Breast epithelium (tissue), 4 donors: ENCODE data around the gene PPM1H. TPM values are rescaled to one million over a fixed set of nuclear protein-coding genes. Genes with fewer than 3 reads are reported as not detected.

Source experiments
- DNase-seq, 2 donors: peaks; one replicate each; pipeline ENCODE4 v3.0.0-alpha.2; 2019; ENCODE audit warnings: low spot score in 2 of 2
- H3K27ac ChIP-seq, 2 donors: fragments of 200-600 bp; sonication (generic) in 1 of 2; one replicate each; pipeline ENCODE4 v1.5.1; 2016 to 2019; ENCODE audit warnings: mild to moderate bottlenecking in 1 of 2
- H3K27me3 ChIP-seq, 2 donors: fragments of 200-600 bp; sonication (generic) in 1 of 2; one replicate each; pipeline versions ENCODE4 v1.5.1 to v1.6.0; 2017 to 2019; ENCODE audit warnings: control low read depth in 1 of 2, mild to moderate bottlenecking in 1 of 2
- H3K36me3 ChIP-seq: fragments of 200-600 bp; one replicate; pipeline ENCODE4 v1.5.1; 2019
- H3K4me1 ChIP-seq, 2 donors: fragments of 200-600 bp; sonication (generic); one replicate each; pipeline ENCODE4 v1.5.1; 2016 to 2019; ENCODE audit warnings: control low read depth in 1 of 2
- H3K4me3 ChIP-seq, 3 donors: fragments of 200-600 bp; sonication (generic); 1 replicate in 2 of 3; 2 replicates in 1 of 3; pipeline ENCODE4 v1.5.1; 2016 to 2019; ENCODE audit warnings: mild to moderate bottlenecking in 3 of 3, moderate library complexity in 2 of 3
- H3K9me3 ChIP-seq, 2 donors: fragments of 200-600 bp; sonication (generic) in 1 of 2; one replicate each; pipeline ENCODE4 v1.5.1; 2016 to 2019; ENCODE audit warnings: control low read depth in 1 of 2
- POLR2A ChIP-seq: fragments of 450-650 bp; IDR thresholded peaks from one replicate; pipeline ENCODE4 v1.6.1; 2016; ENCODE audit warnings: antibody characterized with exemption, mild to moderate bottlenecking, moderate library complexity
- POLR2AphosphoS5 ChIP-seq, 3 donors: sonication (generic); formaldehyde crosslinking; IDR thresholded peaks; one replicate each; pipeline ENCODE4 v1.6.1; 2017; ENCODE audit warnings: antibody characterized with exemption in 3 of 3
- intact Hi-C: fragments of 100-400 bp; cut with DNase I; formaldehyde crosslinking; loops from one replicate; pipeline ENCODE4 v1.15.1; 2023; ENCODE audit warnings: low total_unique reads
- total RNA-seq, 3 donors: library from RNA; depleted of rRNA; stranded (reverse); fragments of >200 nt; gene quantifications; one replicate each; pipeline ENCODE4 v1.1.0, GENCODE V29; 2016
- TF ChIP-seq, protein P1 (sequence below), 3 donors: fragments of 450-650 bp; IDR thresholded peaks; one replicate each; pipeline ENCODE4 v1.5.1; 2016 to 2017; ENCODE audit warnings: antibody characterized with exemption in 3 of 3, mild to moderate bottlenecking in 3 of 3, moderate library complexity in 3 of 3

The PPM1H gene
- total RNA-seq, 3 donors from 2014 or later: 2.2 to 15.4 (median 13.5) TPM

DNA sequence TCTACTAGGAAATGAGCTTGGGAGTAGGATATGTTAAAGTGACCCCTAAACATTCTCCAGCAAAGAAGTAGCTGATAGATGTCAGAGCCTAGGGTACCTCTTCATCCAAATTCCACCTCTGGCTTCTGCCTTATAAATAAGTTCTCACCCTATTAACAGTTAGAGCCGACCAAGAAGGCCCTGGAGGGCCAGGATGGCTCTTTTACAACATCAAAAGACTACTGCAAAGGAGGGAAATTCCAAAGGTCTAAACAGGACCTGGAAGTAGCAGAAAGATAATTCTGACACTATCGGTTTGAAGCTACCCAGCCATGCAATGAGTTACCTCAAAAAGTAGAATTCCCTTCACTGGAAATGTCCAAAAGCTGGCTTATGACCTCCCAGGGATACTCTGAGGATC lies 90.0 kb downstream of the PPM1H start:
- no peak for TF ChIP-seq POLR2A
- TF ChIP-seq, protein P1, sequence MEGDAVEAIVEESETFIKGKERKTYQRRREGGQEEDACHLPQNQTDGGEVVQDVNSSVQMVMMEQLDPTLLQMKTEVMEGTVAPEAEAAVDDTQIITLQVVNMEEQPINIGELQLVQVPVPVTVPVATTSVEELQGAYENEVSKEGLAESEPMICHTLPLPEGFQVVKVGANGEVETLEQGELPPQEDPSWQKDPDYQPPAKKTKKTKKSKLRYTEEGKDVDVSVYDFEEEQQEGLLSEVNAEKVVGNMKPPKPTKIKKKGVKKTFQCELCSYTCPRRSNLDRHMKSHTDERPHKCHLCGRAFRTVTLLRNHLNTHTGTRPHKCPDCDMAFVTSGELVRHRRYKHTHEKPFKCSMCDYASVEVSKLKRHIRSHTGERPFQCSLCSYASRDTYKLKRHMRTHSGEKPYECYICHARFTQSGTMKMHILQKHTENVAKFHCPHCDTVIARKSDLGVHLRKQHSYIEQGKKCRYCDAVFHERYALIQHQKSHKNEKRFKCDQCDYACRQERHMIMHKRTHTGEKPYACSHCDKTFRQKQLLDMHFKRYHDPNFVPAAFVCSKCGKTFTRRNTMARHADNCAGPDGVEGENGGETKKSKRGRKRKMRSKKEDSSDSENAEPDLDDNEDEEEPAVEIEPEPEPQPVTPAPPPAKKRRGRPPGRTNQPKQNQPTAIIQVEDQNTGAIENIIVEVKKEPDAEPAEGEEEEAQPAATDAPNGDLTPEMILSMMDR (IDR thresholded peaks at IDR 0.05): no peak
- no peak for TF ChIP-seq POLR2AphosphoS5 (IDR thresholded peaks at IDR 0.05)
- Histone ChIP-seq H3K36me3 (no peaks in the 10 kb centered on the region), H3K27me3 (no peaks in the 10 kb centered on the region), H3K4me3 (no peak overlapping the region), H3K9me3 (no peaks in the 10 kb centered on the region), H3K4me1 (no peaks in the 10 kb centered on the region), H3K27ac (no peak overlapping the region)
- intact Hi-C loops: no loop called here
- no peak for DNase-seq

DNA sequence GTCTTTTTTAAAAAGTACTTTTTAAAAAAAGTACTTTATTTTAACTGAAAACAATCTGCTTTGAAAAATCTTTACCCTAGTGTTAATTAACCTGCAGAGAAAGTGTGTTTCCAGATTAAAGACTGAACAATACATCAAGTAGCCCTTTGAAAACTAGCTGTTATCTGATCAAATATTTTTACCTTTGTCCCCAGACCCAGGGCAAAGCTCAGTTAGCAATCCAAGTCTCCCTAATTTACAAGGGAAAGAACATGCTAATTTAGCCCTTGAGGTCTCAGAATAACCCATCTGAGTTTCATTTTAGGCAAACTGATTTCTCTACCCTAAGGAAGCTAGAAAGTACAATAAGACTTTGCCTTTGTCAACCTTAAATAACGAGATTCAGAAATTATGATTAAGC lies 91.2 kb downstream of the PPM1H start:
- Histone ChIP-seq H3K36me3 (no peaks in the 10 kb centered on the region), H3K27ac (no peak overlapping the region), H3K4me1 (no peaks in the 10 kb centered on the region), H3K27me3 (no peaks in the 10 kb centered on the region), H3K4me3 (no peak overlapping the region), H3K9me3 (no peaks in the 10 kb centered on the region)
- intact Hi-C loops: no loop called here
- no peak for TF ChIP-seq POLR2AphosphoS5 (IDR thresholded peaks at IDR 0.05)
- no peak for TF ChIP-seq POLR2A
- no peak for DNase-seq

DNA sequence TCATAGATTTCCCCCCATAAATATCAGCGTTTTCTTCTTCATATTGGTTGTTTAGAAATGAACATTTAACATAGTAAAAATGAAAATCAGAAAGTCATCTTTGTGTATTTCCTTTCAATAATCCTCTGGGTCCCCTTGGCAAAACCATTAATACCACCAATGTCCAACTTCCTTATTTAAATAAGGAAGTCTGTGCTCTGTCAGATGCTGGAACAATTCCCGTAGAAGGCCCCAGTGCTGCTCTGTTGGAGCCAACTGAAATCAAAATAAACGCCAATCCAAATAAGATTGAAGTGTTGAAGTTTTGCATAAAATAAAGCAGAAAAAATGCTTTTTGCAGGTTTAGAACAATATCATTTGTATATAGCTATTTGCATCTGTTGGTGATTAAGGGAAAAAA lies 93.1 kb downstream of the PPM1H start:
- intact Hi-C loops: no loop called here
- no peaks in the 10 kb centered on the region for H3K27me3 ChIP-seq
- H3K9me3 ChIP-seq: no peaks in the 10 kb centered on the region
- H3K36me3 ChIP-seq: no peaks in the 10 kb centered on the region
- no peaks in the 10 kb centered on the region for H3K4me1 ChIP-seq
- no peak overlapping the region for H3K4me3 ChIP-seq
- peak overlapping the region in 1 of 2 donors; percentile 7 for H3K27ac ChIP-seq
- no peak for DNase-seq
- TF ChIP-seq POLR2A (no peak), POLR2AphosphoS5 (IDR thresholded peaks at IDR 0.05) (no peak)
- TF ChIP-seq, protein P1 (IDR thresholded peaks at IDR 0.05): no peak

DNA sequence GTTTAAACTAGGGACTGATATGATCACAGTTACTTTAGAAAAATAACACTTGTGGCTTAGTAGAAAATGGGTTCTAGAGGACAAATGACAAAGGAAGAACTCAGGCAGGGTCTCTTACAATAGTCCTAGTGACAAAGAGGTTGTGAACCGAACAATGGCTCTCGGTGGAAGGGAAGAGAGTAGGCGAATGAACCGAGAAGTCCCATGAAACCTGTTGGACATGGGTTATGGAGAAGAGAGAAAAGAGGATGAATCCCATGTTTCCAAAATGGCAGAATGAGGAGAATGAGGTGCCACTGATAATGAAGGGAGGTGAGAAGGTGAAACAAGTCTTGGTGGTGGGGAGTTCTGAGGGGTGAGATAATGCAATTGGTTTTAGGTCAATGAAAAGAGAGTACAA lies 94.1 kb downstream of the PPM1H start:
- DNase-seq: no peak
- no peaks in the 10 kb centered on the region for H3K27me3 ChIP-seq
- H3K27ac ChIP-seq: peak overlapping the region in 1 of 2 donors; percentile 7
- H3K9me3 ChIP-seq: no peaks in the 10 kb centered on the region
- H3K4me3 ChIP-seq: no peak overlapping the region
- intact Hi-C loops: no loop called here
- H3K36me3 ChIP-seq: no peaks in the 10 kb centered on the region
- TF ChIP-seq POLR2A: no peak
- TF ChIP-seq, protein P1 (IDR thresholded peaks at IDR 0.05): no peak
- H3K4me1 ChIP-seq: no peaks in the 10 kb centered on the region

DNA sequence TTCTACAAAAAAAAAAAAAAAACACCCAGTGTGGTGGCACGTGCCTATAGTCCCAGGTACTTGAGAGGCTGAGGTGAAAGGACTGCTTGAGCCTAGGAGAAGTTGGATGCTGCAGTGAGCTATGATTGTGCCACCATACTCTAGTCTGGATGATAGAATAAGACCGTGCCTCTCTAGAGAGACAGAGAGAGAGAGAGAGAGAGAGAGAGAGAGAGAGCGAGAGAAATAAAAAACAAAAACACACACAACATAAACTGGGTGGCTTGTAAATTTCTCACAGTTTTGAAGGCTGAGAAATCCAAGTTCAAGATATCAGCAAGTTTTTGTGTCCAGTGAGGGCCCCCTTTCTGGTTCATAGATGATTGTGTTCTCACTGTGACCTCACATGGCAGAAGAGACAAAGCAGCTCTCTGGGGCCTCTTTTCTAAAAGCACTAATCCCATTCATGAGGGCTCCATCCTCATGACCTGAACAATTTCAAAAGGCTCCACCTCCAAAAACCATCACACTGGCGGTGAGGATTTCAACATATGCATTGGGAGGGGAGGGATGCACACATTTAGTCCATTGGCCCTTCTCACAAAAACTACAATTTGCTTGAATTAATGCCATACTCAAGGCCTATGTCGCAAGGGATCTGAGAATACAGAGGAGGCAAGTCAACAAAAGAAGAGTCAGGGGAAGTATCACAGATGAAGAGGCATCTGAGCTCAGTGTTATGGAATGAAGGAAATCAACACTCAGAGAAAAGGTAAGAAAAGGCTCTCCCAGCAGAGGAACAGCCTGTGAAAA lies 94.9 kb downstream of the PPM1H start:
- H3K27me3 ChIP-seq: no peaks in the 10 kb centered on the region
- TF ChIP-seq POLR2A (no peak), POLR2AphosphoS5 (IDR thresholded peaks at IDR 0.05) (no peak)
- TF ChIP-seq, protein P1 (IDR thresholded peaks at IDR 0.05): no peak
- H3K36me3 ChIP-seq: no peaks in the 10 kb centered on the region
- H3K9me3 ChIP-seq: no peaks in the 10 kb centered on the region
- intact Hi-C loops: no loop called here
- no peak for DNase-seq
- no peak overlapping the region for H3K27ac ChIP-seq
- no peaks in the 10 kb centered on the region for H3K4me1 ChIP-seq
- no peak overlapping the region for H3K4me3 ChIP-seq
